HG03457 (cell line): ENCODE results near the gene INPP5A.

Experiments used
- ATAC-seq: cut with Tn5 transposase; IDR thresholded peaks from one replicate; pipeline ENCODE4 v1.9.1; 2021; ENCODE audit warnings: moderate number of reproducible peaks; ENCODE audit not compliant: unreplicated experiment

The INPP5A gene

GRCh38 chr10:132653721-132654120 is 116.1 kb downstream of the INPP5A start:
- ATAC-seq, result no peak

GRCh38 chr10:132654121-132654571 is 116.6 kb downstream of the INPP5A start:
- ATAC-seq, result no peak

GRCh38 chr10:132654708-132655661 is 117.4 kb downstream of the INPP5A start:
- ATAC-seq, result no peak

GRCh38 chr10:132655735-132656134 is 118.1 kb downstream of the INPP5A start:
- no peak for ATAC-seq

- ATAC-seq, result no peak
Measured at GRCh38 chr10:132656283-132657126, 118.9 kb downstream of the INPP5A start.

DNA sequence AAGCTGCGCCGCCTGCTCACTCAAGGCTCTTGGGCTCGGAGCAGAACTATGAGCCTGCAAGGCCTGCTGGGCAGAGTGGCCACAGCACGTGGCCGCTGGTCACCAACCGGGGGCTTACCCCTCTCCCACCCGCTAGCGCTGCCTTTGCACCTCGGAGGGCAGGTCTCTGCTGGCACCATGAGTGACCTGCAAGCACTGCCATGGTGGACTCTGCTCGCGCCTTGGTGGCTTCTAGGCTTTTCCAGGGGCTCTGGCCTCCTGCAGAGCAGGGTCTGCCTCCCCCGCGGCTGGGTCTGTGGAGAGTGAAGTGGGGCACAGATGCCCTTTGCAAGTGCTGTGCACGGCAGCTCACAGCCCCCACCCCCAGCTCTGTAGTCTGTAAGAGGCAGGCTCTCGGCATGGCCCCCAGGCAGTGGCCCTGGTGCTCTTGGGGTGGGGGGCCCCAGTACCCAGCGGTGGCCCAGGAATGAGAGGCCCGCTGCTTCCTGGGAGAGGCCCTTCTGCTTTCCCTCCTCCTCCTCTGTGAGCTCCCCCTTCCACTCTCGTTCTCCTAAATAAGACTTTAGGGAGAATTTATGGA is 119.6 kb downstream of the INPP5A start:
- no peak for ATAC-seq

DNA sequence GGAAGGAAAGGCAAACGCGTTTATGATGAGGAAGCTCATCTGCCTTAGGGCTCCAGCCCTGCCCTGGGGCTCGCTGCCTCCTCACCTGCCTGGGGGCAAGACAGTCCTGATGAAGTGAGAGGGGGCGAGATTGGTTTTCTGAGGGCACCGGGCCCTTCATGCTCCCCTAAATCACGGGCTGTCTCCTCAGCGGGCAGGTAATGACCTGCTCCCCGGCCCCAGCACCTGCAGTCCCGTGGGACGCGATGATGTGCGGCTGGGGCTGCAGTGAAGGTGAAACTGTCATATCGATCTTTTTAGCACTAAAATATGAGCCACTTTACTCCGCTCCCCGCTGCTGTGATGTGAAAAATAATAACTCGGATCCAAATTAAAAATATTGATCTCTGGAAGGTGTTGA is 120.2 kb downstream of the INPP5A start:
- ATAC-seq, result no peak

DNA sequence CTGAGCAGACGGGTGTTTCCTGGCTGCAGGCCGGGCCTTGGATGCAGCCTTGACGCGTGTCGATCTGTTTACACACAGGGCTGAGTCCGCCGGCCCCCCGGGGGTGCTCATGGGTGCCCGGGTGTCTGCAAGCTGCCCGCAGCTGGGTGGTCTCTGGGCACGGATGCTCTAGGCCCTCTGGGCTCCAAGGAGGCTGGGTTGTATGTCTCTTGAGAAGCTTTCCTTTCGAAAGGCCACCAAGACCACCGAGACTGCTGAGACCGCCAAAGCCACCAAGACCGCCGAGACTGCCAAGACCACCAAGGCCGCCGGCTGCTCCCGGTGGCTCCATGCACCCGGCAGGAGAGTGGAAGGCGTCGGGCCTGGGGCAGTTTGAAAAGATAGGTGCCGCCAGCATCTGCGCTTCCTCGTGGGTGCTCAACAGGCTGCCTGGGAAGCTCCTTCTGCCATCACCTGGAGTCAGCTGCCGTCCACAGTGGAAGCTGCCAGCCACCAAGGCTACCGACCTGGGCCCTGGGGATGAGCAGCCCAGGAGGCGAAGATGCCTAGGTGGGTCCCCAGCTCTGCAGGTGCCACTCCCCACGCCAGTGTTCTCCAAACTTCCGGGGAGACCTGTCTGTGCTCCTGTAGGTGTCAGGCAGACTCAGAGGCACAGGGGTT is 121.1 kb downstream of the INPP5A start:
- no peak for ATAC-seq

GRCh38 chr10:132659206-132660091 is 121.9 kb downstream of the INPP5A start:
- no peak for ATAC-seq

GRCh38 chr10:132660385-132660784 is 122.8 kb downstream of the INPP5A start:
- no peak for ATAC-seq

DNA sequence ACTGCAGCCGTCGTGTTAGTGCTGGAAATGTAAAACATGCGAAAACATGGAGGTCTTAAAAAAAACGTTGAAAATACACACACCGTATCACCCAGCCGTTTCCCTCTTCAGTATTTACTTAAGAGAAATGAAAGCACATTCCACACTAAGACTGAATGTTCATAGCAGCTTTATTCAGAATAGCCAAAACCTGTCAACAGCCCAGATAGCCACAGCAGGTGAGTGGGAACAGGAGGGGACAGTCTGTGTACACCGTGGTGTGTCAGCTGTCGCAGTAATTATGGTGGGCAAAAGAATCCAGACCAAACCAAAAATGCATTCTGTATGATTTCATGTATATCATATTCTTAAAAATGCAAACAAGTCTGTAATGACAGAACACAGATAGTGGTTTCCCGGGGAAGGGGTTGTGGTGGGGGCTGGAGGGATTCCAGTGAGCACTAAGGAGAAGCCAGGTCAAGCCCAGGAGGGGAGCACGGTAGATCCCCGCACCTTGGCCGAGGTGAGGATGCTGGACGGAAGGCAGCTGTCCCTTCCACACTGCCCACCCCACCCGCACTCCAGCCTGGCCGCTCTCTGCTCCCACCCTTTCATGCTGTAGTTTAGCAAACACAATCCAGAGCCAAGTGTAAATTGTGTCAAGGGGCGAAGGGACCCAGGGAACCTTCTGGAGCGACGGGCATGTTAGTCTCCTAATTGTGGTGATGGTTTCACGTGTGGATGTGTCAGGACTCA is 124.8 kb downstream of the INPP5A start:
- ATAC-seq, result no peak

GRCh38 chr10:132663666-132664365 is 126.2 kb downstream of the INPP5A start:
- no peak for ATAC-seq

DNA sequence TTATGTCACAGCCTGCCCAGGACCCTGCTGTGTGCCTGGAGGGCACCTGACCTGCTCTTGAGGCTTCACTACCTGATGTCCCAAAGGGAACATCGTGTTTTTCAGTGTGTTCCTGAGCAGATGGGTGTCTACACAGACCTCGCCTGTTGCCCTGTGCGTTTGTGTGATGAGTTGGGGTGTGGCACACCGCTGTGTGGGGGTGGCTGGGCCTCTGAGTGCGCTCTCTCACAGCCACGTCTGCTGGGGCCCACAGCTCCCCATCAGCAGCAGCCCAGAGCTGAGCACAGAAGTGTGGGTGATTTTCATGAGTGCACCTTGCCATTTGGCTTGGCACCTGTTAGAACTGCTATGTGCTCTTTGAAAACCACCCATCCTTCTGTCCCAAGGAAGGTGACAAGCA is 126.8 kb downstream of the INPP5A start:
- ATAC-seq, result no peak

- no peak for ATAC-seq
Measured at GRCh38 chr10:132664883-132665282, 127.3 kb downstream of the INPP5A start.

DNA sequence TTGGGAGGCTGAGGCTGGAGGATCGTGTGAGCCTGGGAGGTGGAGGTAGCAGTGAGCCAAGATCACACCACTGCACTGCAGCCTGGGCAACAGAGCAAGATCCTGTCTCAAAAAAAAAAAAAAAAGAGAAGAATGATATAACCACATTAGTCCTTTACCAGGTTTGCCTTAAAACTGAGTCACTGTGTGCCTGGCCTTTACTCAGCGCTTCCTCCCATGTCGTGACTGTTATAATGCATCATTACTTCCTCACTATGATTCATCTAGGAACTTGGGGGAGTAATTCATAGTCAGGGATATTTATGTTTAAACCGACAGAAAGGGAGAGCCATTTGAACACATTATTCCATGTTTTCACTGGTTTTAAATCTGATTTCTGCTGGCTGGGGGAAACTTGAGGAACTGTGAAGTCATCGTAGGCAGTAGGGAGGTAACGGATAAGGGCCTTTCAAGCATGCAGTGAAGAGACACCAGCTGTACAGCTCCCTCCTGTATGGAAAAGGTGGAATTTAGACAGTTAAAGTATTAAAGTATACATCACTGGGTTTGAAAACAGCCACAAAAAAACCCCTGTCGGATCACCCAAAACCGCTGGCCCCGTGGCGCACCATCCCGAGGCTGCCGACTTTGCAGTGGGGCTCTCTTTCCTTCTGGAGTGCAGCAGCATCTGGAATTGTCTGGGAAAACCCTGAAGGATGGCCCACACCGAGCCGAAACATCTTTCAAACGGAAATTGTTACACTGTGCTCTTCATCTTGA is 128.5 kb downstream of the INPP5A start:
- no peak for ATAC-seq

DNA sequence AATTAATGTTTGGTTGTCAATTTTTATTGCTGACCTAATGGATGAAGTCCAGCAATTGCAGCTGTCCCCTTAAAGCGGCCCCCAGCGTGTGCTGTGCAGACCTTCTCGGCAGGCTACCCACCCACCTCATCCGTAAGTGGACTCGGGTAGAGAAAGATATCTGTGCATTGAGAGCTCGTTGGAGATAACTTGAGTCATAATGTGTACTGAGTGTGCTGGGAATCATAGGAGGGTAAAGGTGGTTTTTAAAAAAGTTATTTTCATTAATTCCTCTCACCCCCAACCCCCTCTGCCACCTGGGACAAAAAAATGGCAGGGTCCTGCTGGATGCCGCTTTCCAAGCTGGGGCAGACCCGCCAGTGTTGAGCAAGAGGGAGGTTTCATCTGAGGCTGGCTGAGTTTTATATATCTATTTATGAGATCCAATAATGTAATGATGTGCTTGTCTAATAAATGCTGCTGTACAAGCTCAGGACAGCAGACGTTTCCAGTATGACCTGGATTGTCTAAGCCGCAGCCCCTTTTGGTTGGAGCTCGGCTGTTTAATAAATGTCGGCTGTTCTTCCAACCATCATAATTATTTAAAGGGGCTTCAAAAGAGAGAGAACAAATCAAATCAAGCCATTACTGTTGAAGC is 129.2 kb downstream of the INPP5A start:
- ATAC-seq, result no peak

DNA sequence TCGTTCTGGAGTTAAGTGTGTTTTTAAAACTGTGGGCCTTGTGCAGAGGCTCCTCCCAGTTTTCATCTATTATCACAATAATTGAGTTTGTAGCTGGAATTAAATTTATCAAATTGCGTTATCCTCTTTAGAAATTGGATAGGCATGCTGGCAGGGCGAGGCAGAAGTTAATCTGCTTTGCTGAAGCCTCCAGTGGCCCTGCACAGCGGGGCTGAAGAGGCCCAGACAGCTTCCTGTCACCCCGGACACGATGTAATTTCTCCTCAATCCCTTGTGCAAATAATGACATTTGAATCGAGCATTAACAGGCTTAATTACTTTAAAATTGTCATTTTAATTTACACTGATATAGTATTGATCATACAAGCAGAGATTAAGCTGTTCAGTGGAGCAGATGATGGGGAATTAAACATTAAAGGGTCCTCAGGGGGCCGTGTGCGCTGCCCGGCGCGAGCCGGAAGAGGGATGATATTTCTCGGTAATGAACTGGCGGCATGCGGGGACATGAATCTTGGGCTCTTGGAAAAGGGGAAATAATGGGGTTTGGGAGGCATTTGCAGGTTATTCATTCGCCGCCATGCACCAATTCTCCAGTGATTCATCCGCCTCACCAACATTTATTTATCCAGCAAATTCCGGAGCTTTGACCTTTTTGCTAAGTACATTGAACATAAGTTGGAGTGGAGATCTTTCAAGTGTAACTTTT is 129.9 kb downstream of the INPP5A start:
- ATAC-seq, result no peak
